ENCODE measurements around the gene ATP5PF. TPM values are rescaled to one million over a fixed set of nuclear protein-coding genes. Genes with fewer than 3 reads are reported as not detected.

Gene ATP5PF
- total and polyA plus RNA-seq, 10 of the 15 experiments (the other 5 are each of a cell fraction or from before 2014, with no cell fraction given), result 103 to 1,604 (median 487) TPM

DNA sequence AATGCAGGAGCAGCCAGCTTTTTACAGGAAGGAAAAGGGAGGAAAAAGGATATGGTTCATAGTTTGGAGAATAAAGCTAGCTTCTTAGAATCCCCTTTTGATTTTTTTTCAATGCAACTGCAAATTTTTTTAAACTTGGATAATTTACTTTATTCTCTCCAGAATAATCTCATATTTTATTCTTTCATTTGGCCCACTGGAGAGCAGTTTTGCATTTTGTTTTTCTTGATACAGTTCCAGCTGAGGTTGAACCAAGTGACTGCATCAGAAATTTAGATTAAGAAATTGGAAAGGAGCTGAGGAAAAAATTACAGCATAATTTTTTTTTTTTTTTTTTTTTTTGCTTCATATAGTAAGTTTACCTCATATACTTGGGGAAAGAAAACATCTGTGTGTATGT lies 22.8 kb upstream of the ATP5PF start:
- CTCF ChIA-PET, result interaction anchor here (0.9 to 1.5 kb wide), 4 partner anchors 9 to 45 kb away, joined by 3 to 5 read pairs (median 4); partner anchors contain the start of genes ATP5PF and GABPA
- Histone ChIP-seq H3K27me3 (replicated peaks in 1 of 2; ENCODE audit: control insufficient read depth in 2 of 2, insufficient read depth in 2 of 2, low read length in 1 of 2) (no peaks in the 10 kb centered on the region), H4K20me1 (ENCODE audit: control insufficient read depth, insufficient read depth) (no peaks in the 10 kb centered on the region), H3K4me2 (ENCODE audit: control insufficient read depth, insufficient read depth) (no peak overlapping the region), H3K9ac (ENCODE audit: control insufficient read depth, insufficient read depth, low read length) (no peak overlapping the region), H3K36me3 (ENCODE audit: control insufficient read depth in 2 of 2, insufficient read depth in 2 of 2, low read length in 1 of 2) (peaks cover 0 to 15% of the 10 kb centered on the region in 2 experiments; a peak in 3 of 4 replicates), H3K4me3 (no peak overlapping the region), H3K9me3 (replicated peaks; ENCODE audit: control insufficient read depth, insufficient read depth, low read length) (no peaks in the 10 kb centered on the region), H3K4me1 (ENCODE audit: control insufficient read depth, insufficient read depth, low read length) (peaks cover 5% of the 10 kb centered on the region), H2AFZ (ENCODE audit: control insufficient read depth, low read depth, low read length) (no peak overlapping the region), H3K27ac (ENCODE audit: control insufficient read depth, insufficient read depth) (no peak overlapping the region), H3K79me2 (ENCODE audit: control insufficient read depth, insufficient read depth, low read length) (no peaks in the 10 kb centered on the region)
- DNase-seq (ENCODE audit: low read depth, low spot score) (no peak), ATAC-seq (no peak), FAIRE-seq (no peak)
- no TSS peak for BruUV-seq (replicated peaks)
- no peak for TF ChIP-seq CEBPB (IDR thresholded peaks at IDR 0.05; ENCODE audit: borderline replicate concordance in 1 of 2, low read depth in 2 of 2, low read length in 2 of 2)
- no peak for TF ChIP-seq MEF2B (IDR thresholded peaks at IDR 0.05; ENCODE audit: partially characterized antibody, poor library complexity, severe bottlenecking)
- no peak for TF ChIP-seq ZSCAN29 (IDR thresholded peaks at IDR 0.05)
- TF ChIP-seq SUPT20H (IDR thresholded peaks at IDR 0.05; ENCODE audit: borderline replicate concordance, control insufficient read depth, low read depth, low read length), result no peak
- POLR2A ChIA-PET, result no interaction called here
- SMC1A ChIA-PET (ENCODE audit: uncharacterized antibody, unreplicated experiment), result interaction anchor here (0.6 to 1.5 kb wide), 5 partner anchors 9 to 968 kb away, joined by 3 to 7 read pairs (median 4); no protein-coding TSS in a partner anchor
- in situ Hi-C loops (cut with MboI) (no loop called here), intact Hi-C loops (cut with micrococcal nuclease; ENCODE audit: unreplicated experiment) (no loop called here)
- RAD21 ChIA-PET (ENCODE audit: unreplicated experiment), result interaction anchor here (0.6 kb wide), 1 partner anchor 13 kb away, joined by 3 read pairs; no protein-coding TSS in a partner anchor

DNA sequence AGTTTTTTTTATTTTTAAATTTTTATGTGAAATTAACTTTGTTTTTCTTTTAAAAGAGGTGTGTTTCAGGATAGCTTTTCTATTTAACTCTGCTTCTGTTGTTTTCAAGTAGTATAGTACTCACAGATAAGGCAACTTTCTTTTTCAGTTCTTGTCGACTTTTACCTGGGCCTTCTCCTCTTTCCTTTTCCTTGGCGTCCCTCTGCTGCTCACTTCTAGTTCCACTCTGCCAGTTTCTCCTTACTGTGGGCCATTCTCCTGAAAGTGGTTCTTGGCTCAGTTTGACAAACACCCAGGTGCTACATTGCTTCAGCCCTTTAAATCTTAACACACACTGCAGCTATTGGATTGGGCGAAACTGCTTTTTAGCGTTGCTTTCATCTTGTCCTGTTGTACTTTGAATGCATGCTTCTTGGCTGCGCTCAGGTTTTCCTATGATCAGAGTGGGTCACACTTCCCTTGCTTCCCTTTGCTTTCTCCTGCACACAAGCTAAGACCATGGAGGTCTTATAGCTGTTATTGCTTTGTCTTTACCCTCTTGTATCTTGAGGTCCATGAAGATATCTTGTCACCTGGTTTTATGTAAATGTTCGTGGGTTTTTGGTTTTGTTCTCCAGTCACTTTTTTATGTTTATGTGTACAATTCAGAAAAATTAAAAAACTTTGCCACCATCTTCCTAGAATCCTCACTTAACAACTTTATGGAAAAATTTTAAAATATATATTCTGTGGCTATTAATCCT lies 21.7 kb upstream of the ATP5PF start:
- peaks cover 0 to 20% of the 10 kb centered on the region in 2 experiments for H3K36me3 ChIP-seq (ENCODE audit: control insufficient read depth in 2 of 2, insufficient read depth in 2 of 2, low read length in 1 of 2)
- H3K4me2 ChIP-seq (ENCODE audit: control insufficient read depth, insufficient read depth), result no peak overlapping the region; the same call in 1 of the 2 replicates
- FAIRE-seq (no peak), ATAC-seq (no peak), DNase-seq (ENCODE audit: low read depth, low spot score) (no peak)
- CTCF ChIA-PET, result interaction anchor here (1.5 kb wide), 1 partner anchor 149 kb away, joined by 4 read pairs; no protein-coding TSS in a partner anchor
- 81% methylated on average over 6 of the region's 6 CpGs for WGBS (ENCODE audit: insufficient coverage, insufficient replicate concordance, low lambda C conversion rate, missing lambda C conversion rate)
- TF ChIP-seq MYB (IDR thresholded peaks at IDR 0.05; ENCODE audit: borderline replicate concordance, low read depth, low read length) (no peak), KAT2A (conservative IDR thresholded peaks at IDR 0.05; ENCODE audit: control insufficient read depth, low read depth, low read length) (no peak), CHD1 (IDR thresholded peaks at IDR 0.05; ENCODE audit: low read depth, low read length) (no peak), NR2F1 (conservative IDR thresholded peaks at IDR 0.05) (no peak)
- TF ChIP-seq, protein P1, sequence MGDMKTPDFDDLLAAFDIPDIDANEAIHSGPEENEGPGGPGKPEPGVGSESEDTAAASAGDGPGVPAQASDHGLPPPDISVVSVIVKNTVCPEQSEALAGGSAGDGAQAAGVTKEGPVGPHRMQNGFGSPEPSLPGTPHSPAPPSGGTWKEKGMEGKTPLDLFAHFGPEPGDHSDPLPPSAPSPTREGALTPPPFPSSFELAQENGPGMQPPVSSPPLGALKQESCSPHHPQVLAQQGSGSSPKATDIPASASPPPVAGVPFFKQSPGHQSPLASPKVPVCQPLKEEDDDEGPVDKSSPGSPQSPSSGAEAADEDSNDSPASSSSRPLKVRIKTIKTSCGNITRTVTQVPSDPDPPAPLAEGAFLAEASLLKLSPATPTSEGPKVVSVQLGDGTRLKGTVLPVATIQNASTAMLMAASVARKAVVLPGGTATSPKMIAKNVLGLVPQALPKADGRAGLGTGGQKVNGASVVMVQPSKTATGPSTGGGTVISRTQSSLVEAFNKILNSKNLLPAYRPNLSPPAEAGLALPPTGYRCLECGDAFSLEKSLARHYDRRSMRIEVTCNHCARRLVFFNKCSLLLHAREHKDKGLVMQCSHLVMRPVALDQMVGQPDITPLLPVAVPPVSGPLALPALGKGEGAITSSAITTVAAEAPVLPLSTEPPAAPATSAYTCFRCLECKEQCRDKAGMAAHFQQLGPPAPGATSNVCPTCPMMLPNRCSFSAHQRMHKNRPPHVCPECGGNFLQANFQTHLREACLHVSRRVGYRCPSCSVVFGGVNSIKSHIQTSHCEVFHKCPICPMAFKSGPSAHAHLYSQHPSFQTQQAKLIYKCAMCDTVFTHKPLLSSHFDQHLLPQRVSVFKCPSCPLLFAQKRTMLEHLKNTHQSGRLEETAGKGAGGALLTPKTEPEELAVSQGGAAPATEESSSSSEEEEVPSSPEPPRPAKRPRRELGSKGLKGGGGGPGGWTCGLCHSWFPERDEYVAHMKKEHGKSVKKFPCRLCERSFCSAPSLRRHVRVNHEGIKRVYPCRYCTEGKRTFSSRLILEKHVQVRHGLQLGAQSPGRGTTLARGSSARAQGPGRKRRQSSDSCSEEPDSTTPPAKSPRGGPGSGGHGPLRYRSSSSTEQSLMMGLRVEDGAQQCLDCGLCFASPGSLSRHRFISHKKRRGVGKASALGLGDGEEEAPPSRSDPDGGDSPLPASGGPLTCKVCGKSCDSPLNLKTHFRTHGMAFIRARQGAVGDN (IDR thresholded peaks at IDR 0.05), result no peak
- intact Hi-C loops (cut with micrococcal nuclease; ENCODE audit: unreplicated experiment) (no loop called here), in situ Hi-C loops (cut with MboI) (no loop called here)
- H3K9me3 ChIP-seq (replicated peaks; ENCODE audit: control insufficient read depth, insufficient read depth, low read length), result no peaks in the 10 kb centered on the region
- no peaks in the 10 kb centered on the region for H3K27me3 ChIP-seq (replicated peaks in 1 of 2; ENCODE audit: control insufficient read depth in 2 of 2, insufficient read depth in 2 of 2, low read length in 1 of 2)
- no peaks in the 10 kb centered on the region for H4K20me1 ChIP-seq (ENCODE audit: control insufficient read depth, insufficient read depth)
- POLR2A ChIA-PET, result no interaction called here
- no peaks in the 10 kb centered on the region for H3K79me2 ChIP-seq (ENCODE audit: control insufficient read depth, insufficient read depth, low read length)
- SMC1A ChIA-PET (ENCODE audit: uncharacterized antibody, unreplicated experiment), result interaction anchor here (1.1 to 1.4 kb wide), 2 partner anchors 12 to 17 kb away, joined by 4 read pairs; no protein-coding TSS in a partner anchor
- H3K4me1 ChIP-seq (ENCODE audit: control insufficient read depth, insufficient read depth, low read length), result peaks cover 5% of the 10 kb centered on the region
- RAD21 ChIA-PET (ENCODE audit: unreplicated experiment), result no interaction called here
- H3K27ac ChIP-seq (ENCODE audit: control insufficient read depth, insufficient read depth), result no peak overlapping the region
- no TSS peak for BruUV-seq (replicated peaks)
- no peak overlapping the region for H3K4me3 ChIP-seq
- H2AFZ ChIP-seq (ENCODE audit: control insufficient read depth, low read depth, low read length), result no peak overlapping the region
- no peak overlapping the region for H3K9ac ChIP-seq (ENCODE audit: control insufficient read depth, insufficient read depth, low read length)
